NCI-H524 treated with DMSO at 0.1 percent for 48 hours (cell line): Measurements from ENCODE around the gene CLEC16A.

Source experiments
- DNase-seq: peaks from one replicate; lab custom pipeline; 2025; lab: John Stamatoyannopoulos, UW

The CLEC16A gene

DNA sequence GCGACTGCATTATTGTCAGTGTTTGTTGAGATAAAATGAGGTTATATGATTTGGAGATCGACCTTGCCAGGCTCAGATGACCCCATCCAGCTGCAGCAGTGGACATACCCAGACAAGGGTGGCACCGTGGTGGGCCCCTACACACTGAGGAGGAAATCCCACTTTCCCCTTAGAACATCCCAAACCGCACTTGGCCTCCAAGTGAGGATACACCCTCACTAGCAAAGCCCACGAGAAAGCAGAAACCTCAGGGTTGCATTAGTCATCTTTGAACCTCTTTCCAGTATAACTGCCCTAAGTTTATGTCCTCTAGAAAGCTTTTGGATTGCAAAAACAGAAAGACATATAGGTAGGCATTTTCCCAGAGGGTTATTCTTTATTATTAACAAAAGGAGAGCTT is 101.5 kb downstream of the CLEC16A start:
- no peak for DNase-seq

GRCh38 chr16:11046382-11046931 is 102.1 kb downstream of the CLEC16A start:
- no peak for DNase-seq

DNA sequence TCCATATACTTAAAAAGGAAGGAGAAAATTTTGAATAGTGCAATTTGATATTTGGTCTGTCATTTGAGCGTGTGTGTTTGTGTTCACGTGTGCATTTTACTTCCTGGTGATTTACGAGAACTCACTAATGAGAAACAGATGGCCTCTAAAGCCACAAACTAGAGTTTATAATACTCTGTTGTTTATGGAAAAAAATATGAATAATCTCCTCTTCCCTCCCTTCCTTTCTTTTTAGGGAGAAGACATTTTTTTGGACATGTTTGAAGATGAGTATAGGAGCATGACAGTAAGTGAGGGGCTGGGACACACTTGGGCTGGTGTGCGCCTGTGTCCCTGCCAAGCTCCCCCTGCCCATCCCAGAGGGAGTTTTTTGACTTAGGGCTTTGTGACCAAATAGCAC is 102.7 kb downstream of the CLEC16A start:
- DNase-seq = peak; percentile 68

DNA sequence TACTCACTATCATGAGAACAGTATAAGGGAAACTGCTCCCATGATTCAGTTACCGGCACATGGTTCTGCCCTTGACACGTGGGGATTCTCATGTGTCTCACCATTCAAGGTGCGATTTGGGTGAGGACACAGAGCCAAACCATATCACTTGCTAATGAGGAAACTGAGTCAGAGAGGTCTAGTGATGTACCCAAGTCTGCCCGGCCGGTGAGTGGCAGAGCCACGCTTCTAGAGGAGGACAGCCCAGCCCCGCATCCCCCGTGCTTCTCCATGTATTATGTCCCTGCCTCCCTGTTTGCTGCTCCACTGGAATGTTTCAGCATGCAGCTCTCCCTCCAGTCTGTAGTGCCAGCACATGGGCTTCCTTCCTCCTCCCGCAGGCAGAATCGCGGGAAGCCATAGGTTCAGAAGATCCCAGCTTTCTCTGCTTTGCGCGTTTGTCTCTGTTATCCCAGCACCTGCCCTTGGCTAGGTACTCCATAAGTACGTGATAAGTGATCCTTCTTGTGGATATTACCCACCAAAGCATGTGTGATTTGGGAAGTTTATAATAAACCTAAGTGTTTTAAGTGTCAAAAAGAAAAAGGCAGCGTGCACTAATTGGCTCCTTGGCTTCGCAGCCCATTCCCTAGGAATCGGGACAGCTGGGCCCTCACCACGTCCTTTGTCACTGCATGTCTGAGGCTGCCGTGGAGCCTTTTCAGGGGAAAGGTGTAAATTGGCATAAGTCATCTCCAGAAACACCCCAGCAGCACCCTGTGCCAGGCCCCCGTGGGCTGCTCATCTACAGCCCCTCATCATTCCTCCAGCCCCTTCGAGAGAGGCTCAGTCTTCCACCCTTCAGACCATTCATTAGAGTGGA is 103.8 kb downstream of the CLEC16A start:
- DNase-seq = peak; percentile 67

- DNase-seq = no peak
Measured at GRCh38 chr16:11049396-11050059, 105.2 kb downstream of the CLEC16A start.

- no peak for DNase-seq
Measured at GRCh38 chr16:11050536-11050935, 106.2 kb downstream of the CLEC16A start.

DNA sequence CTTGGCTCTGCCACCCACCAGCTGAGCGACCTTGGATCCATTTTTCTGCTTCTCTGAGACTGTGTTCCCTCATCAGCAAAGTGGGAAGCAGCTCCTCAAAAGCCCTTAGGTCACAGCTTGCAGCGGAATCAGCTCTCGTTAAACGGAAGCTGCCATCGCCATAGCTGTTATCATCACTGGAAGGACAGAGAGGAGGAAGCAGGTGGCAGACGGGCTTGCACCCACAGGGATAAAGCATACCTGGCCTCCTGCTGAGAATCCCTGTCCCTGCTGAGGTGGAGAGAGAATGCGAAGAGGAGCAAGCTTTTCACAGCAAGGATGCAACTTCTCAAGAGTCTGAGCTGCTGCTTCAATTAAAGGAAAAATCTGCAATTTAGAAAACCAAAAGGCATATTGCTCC is 106.6 kb downstream of the CLEC16A start:
- no peak for DNase-seq

DNA sequence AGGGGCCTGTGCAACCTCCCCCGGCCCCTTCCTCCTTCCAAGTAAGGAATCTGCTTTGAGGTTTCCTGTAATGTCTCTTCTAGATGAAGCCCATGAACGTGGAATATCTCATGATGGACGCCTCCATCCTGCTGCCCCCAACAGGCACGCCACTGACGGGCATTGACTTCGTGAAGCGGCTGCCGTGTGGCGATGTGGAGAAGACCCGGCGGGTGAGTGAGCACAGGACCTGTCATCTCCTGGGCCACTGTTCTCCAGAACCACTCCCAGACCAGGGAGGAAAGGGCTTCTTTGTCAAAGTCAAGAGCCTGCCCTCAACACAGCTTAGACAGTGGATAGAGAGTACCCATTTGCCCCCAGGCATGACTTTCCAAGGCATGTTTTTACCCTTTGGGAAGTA is 107.1 kb downstream of the CLEC16A start:
- no peak for DNase-seq

DNA sequence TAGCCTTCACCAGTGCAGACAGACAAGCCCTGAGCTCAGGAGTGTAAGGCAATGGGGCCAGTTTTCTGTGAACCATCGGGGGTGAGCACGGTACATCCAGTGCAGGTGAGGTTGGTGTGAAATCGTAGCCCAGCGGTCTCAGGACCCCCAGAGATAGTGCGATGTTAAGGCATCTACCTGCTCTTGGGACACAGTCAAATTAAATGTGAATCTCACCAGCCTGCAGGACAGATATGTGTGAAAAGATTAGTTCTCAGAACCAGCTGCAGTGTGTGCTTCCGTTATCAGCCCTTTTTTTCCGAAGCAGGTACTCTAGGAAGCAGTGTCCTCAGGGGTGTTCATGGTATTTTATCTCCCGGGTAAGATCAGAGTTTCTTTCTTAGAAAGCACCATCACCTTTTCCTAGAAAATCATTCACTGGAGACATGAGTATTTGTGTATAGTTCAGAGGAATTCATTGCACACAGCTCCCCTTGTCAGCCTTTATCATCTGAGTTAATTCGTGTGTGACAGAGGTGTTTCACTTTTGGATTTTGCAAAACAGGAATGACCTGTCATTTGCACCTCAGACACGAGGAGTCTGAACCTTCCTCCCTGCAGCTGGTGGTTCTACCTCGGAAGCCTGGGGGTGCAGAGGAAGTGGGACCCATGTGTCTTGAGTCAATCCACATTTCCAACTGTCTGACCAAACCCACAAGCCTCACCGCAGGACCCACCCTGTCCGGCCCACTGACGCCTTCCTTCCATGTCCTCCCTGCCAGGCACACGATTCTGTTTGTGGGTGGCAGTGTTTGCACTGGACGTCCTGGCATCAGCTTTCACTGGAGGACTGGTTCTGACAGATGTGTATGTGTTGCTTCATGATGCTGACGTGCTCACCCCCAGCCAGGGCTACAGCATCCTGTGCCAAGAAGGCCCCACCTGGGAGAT is 107.8 kb downstream of the CLEC16A start:
- no peak for DNase-seq

DNA sequence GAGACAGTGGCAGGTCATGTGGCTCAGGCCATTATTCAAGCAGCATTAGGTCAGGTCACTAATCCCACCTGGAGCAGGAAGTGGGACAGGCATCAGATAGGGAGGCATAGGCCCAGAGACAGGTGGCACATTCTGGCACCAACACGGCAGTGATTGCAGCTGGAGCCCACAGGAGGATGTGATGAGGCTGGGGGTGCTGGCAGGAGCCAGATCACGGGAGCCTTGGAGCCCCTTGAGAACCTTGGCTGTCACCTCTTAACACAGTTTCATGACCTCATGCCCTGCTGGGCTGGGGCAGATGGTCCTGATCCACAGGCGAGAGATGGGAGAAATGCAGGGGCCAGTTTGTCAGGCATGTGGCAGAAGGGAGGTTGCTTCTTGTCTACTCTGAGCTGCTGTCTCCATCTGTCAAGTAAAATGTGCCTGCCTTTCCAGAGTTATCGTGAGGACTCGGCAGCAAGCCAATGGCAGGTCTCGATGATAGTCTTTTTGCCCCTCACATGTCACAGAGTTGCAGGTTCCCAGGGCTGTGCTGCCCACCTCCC is 109.6 kb downstream of the CLEC16A start:
- DNase-seq = peak; percentile 95

DNA sequence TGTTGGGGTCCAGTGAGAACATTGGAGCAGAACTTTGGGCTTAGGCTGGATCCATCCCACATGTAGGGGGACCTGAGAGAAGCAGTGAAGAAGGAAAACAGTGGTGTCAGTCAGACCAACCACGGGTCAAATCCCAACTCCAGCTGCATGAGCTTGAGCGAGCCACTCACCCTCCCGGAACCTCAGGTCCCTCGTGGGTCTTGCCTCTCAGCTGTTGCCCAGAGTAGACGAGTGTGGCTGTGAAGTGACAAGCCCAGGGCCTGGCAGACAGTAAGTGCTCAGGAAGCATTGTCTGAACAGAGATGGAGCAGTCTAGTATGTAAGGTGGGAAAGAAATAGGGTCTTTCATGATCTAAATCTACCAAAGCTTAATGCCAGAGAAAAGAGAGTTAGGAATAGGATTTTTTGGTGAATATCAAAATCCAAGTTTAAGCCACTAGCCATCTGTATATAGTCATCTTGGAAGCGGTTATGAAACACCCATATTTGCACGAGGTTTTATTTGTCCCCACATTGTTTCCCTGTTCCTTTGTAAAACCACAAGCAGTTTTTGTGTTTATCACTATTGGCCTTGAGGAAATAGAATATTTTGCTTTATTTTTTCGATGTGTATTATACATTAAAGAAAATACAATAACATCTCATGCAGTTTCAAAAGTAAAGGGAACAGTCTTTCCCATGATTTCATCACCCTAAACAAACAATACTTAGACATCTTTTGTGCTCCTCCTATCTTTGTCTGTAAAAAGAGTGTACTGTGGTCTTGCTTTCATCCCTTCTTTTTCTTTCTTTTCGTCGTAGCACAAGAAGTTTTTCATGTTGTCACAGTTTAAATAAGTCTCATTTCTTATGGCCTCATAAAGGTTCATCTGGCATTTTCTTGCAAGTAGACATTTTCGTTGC is 112.0 kb downstream of the CLEC16A start:
- no peak for DNase-seq

- no peak for DNase-seq
Measured at GRCh38 chr16:11056993-11057649, 112.8 kb downstream of the CLEC16A start.

- DNase-seq = no peak
Measured at GRCh38 chr16:11057711-11058345, 113.5 kb downstream of the CLEC16A start.

GRCh38 chr16:11058832-11059231 is 114.5 kb downstream of the CLEC16A start:
- no peak for DNase-seq

GRCh38 chr16:11059588-11059987 is 115.2 kb downstream of the CLEC16A start:
- DNase-seq = no peak

GRCh38 chr16:11060364-11060763 is 116.0 kb downstream of the CLEC16A start:
- no peak for DNase-seq

DNA sequence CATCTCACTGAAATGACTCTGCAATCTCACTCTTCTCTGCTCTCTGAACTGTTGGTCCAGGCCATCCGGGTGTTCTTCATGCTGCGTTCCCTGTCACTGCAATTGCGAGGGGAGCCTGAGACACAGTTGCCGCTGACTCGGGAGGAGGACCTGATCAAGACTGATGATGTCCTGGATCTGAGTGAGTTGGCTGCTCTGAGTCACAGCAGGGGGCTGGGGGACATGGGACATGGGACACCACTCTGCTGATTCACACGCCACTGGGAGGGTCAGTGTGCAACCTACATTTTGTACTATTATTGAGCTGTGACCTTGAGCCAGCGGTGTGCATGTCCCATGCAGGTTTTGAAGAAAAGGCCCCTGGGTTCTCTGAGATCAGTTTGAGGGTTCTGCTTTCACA is 116.5 kb downstream of the CLEC16A start:
- DNase-seq = no peak

DNA sequence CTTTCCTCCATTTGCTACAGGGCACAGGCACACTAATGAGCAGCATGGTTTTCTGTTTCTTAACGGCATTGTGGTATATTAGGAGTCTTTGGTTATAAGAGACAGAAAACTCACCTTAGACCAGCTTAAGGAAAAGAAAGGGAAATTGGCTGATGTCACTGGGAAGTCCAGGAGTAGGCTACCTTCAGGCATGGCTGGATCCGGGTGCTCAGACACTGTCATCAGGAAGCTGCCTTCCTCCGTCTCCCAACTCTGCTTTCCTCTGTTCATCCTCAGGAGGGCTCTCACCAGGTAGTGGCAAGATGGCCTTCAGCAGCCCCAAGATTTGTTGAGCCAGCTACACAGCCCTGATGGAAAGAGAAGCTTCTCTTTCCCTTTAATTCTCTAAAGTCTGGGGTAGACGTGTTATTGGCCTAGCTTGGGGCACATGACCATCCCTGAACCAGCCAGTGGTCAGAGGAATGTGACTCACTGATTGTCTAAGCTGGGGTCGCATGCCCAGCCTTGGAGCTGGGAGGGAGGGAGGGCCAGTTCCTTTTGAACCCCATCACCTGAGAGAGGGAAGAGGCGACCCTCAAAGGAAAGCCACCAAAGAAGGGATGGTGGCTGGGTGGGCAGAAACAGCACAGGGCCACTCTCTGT is 117.4 kb downstream of the CLEC16A start:
- no peak for DNase-seq
